HL-60 (cell line): ENCODE measurements around the gene JUP.
"Not testable (repeated sequence)": the region's sequence is repeated elsewhere in the genome, so short reads cannot be mapped to it uniquely, and the experiment has no call there.

Experiments used
- DNase-seq, 2 experiments: peaks; one replicate each; pipeline ENCODE4 v3.0.0-alpha.2; 2010 to 2020; ENCODE audit warnings: low read depth in 1 of 2, low spot score in 1 of 2
- H3K27ac ChIP-seq: fragments of 250-450 bp; sonication (Bioruptor Pico); replicated peaks from 2 replicates; pipeline ENCODE4 v1.5.1; 2020; ENCODE audit warnings: mild to moderate bottlenecking, moderate library complexity
- H3K27me3 ChIP-seq: fragments of 250-450 bp; sonication (Bioruptor Pico); 2 replicates; pipeline ENCODE4 v1.5.1; 2021; ENCODE audit warnings: mild to moderate bottlenecking, moderate library complexity; ENCODE audit not compliant: insufficient read depth, poor library complexity, severe bottlenecking
- H3K4me3 ChIP-seq: replicated peaks from 2 replicates; pipeline ENCODE4 v1.5.1; 2011; ENCODE audit warnings: mild to moderate bottlenecking, control low read depth, low read length; ENCODE audit not compliant: insufficient read depth
- GABPA ChIP-seq: IDR thresholded peaks from 2 replicates; pipeline ENCODE4 v1.6.1; 2012; ENCODE audit warnings: low read depth
- POLR2AphosphoS5 ChIP-seq: IDR thresholded peaks from 2 replicates; pipeline ENCODE4 v1.6.1; 2012; ENCODE audit warnings: low read depth
- SPI1 ChIP-seq: IDR thresholded peaks from 2 replicates; pipeline ENCODE4 v1.6.1; 2012; ENCODE audit warnings: low read depth, mild to moderate bottlenecking, borderline replicate concordance
- TF ChIP-seq, protein P1 (sequence below): IDR thresholded peaks from 2 replicates; pipeline ENCODE4 v1.6.1; 2012; ENCODE audit warnings: low read depth; ENCODE audit not compliant: insufficient replicate concordance
- TF ChIP-seq, protein P2 (sequence below): IDR thresholded peaks from one replicate; pipeline ENCODE4 v1.5.1; 2011; ENCODE audit warnings: low read length, control low read depth, inconsistent platforms; ENCODE audit not compliant: insufficient read depth

JUP gene

DNA sequence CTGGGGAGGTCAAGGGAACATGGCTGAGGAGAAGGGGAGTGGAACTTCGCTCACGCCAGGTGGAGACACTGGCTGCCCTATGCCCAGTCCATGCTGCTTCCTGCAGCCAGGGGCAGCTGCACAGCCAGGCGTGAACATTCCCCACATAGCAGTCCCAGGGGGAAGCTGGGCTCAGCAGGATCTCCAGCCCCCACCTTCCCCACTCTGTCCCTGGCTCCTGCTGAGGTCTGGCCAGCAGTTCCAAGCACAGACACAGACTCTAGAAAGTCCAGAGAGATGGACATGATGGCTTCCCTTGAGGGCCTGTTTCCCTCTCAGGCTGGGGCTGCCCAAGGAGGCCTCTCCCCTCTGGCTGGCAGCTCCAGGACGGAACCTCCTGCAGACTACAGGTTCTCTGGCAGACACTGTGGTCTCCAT lies 9.3 kb downstream of the JUP start:
- no peak for DNase-seq
- Histone ChIP-seq H3K4me3 (no peak overlapping the region), H3K27me3 (no peaks in the 10 kb centered on the region), H3K27ac (no peak overlapping the region)
- TF ChIP-seq, protein P1, sequence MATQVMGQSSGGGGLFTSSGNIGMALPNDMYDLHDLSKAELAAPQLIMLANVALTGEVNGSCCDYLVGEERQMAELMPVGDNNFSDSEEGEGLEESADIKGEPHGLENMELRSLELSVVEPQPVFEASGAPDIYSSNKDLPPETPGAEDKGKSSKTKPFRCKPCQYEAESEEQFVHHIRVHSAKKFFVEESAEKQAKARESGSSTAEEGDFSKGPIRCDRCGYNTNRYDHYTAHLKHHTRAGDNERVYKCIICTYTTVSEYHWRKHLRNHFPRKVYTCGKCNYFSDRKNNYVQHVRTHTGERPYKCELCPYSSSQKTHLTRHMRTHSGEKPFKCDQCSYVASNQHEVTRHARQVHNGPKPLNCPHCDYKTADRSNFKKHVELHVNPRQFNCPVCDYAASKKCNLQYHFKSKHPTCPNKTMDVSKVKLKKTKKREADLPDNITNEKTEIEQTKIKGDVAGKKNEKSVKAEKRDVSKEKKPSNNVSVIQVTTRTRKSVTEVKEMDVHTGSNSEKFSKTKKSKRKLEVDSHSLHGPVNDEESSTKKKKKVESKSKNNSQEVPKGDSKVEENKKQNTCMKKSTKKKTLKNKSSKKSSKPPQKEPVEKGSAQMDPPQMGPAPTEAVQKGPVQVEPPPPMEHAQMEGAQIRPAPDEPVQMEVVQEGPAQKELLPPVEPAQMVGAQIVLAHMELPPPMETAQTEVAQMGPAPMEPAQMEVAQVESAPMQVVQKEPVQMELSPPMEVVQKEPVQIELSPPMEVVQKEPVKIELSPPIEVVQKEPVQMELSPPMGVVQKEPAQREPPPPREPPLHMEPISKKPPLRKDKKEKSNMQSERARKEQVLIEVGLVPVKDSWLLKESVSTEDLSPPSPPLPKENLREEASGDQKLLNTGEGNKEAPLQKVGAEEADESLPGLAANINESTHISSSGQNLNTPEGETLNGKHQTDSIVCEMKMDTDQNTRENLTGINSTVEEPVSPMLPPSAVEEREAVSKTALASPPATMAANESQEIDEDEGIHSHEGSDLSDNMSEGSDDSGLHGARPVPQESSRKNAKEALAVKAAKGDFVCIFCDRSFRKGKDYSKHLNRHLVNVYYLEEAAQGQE = no peak
- TF ChIP-seq, protein P2, sequence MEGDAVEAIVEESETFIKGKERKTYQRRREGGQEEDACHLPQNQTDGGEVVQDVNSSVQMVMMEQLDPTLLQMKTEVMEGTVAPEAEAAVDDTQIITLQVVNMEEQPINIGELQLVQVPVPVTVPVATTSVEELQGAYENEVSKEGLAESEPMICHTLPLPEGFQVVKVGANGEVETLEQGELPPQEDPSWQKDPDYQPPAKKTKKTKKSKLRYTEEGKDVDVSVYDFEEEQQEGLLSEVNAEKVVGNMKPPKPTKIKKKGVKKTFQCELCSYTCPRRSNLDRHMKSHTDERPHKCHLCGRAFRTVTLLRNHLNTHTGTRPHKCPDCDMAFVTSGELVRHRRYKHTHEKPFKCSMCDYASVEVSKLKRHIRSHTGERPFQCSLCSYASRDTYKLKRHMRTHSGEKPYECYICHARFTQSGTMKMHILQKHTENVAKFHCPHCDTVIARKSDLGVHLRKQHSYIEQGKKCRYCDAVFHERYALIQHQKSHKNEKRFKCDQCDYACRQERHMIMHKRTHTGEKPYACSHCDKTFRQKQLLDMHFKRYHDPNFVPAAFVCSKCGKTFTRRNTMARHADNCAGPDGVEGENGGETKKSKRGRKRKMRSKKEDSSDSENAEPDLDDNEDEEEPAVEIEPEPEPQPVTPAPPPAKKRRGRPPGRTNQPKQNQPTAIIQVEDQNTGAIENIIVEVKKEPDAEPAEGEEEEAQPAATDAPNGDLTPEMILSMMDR = no peak
- TF ChIP-seq GABPA (no peak), POLR2AphosphoS5 (no peak), SPI1 (no peak)

DNA sequence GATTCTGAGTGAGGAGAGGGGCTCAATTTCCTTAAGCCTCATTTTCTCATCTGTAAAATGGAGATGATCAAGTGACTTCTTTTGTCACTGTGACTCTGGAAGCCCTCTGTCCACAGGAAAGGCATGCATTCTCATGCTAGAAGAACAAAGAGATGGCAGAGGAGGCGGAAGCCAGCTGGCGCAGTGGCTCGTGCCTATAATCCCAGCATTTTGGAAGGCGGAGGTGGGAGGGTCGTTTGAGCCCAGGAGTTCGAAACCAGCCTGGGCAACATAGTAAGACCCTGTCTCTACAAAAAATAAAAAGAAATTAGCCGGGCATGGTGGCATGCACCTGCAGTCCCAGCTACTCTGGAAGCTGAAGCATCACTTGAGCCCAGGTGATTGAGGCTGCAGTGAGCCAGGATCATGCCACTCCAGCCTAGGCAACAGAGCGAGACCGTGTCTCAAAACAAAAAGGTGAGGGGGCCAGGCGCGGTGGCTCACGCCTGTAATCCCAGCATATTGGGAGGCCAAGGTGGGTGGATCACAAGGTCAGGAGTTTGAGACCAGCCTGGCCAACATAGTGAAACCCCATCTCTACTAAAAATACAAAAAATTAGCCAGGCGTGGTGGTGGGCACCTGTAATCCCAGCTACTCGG lies 10.1 kb downstream of the JUP start:
- DNase-seq, H3K27me3 ChIP-seq, H3K27ac ChIP-seq, H3K4me3 ChIP-seq: not testable (repeated sequence)

DNA sequence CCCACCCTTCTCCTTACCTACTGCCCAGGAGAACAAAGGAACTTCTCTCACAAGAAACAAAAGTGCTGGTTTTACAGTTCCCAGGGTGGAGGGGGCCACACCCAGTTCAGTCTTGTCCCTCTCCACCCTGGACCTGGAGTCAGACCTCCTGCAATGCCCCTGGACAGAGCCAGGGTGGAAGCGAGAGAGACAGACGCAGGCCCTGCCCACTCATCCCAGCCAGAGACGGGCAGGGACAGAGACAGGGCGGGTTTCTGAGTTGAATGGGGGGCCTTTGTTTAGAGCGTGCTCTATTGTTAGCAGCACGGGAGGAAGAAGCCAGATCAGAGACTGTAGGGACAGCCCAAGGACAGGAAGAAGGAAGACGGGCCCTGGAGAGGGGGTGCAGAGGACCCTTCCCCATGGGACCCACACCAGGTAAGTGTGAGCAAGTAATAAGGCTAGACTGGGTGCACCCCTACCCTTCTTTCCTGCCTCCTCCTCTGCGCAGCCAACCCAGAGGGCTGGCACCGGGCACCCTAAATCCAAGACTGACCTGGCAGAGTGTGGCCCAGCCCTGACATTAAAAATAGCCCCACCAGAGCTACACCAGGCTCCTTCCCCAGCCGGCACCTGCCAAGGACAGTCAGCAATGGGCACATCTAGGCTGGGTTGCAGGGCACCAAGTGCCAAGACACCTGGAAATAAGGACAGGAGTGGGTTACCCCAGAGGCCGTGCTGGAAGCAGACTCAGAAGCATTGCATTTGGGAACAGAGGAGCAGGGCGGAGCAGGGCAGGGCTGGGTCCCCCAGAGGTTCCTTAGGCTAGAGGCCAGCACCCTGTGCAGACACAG lies 10.9 kb downstream of the JUP start:
- no peaks in the 10 kb centered on the region for H3K27me3 ChIP-seq
- no peak overlapping the region for H3K4me3 ChIP-seq
- DNase-seq = no peak
- TF ChIP-seq GABPA = no peak
- TF ChIP-seq, protein P2 = no peak
- H3K27ac ChIP-seq = no peak overlapping the region

DNA sequence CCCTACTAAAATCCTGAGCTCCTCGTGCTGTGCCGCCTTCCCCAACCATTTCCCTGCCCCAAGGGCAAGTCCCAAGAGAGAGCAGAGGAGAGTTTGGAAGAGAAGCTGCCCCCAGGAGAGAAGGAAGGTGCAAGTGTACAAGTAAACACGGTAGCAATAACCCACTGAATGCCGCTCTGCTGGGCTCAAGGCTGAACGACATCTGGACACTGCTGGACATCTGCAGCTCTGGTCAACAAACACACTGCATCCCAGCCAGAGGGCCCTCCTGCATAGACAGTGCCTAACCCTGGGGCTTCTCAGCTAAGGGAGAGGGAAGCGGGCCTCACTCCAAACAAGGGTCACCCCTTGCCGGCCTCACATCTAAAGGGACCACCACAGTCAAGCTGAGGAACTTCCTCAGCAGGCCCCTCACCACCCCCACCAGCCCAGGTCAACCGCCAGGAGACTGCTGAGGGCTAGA lies 12.7 kb downstream of the JUP start:
- H3K27ac ChIP-seq = no peak overlapping the region
- no peak for DNase-seq
- H3K4me3 ChIP-seq = no peak overlapping the region
- TF ChIP-seq POLR2AphosphoS5 (no peak), GABPA (no peak), SPI1 (no peak)
- TF ChIP-seq, protein P1 = no peak
- TF ChIP-seq, protein P2 = no peak
- no peaks in the 10 kb centered on the region for H3K27me3 ChIP-seq
